Measurements from ENCODE around the gene TAL2. TPM values are rescaled to one million over a fixed set of nuclear protein-coding genes. Genes with fewer than 3 reads are reported as not detected.
A peak's percentile ranks its signal among the peaks of the same experiment; 100 is the strongest.

The TAL2 gene
- total and polyA plus RNA-seq, 9 of the 15 experiments (the other 6 are each of a cell fraction or from before 2014, with no cell fraction given), result 0.21 to 3.7 (median 1.1) TPM; not detected in 1

DNA sequence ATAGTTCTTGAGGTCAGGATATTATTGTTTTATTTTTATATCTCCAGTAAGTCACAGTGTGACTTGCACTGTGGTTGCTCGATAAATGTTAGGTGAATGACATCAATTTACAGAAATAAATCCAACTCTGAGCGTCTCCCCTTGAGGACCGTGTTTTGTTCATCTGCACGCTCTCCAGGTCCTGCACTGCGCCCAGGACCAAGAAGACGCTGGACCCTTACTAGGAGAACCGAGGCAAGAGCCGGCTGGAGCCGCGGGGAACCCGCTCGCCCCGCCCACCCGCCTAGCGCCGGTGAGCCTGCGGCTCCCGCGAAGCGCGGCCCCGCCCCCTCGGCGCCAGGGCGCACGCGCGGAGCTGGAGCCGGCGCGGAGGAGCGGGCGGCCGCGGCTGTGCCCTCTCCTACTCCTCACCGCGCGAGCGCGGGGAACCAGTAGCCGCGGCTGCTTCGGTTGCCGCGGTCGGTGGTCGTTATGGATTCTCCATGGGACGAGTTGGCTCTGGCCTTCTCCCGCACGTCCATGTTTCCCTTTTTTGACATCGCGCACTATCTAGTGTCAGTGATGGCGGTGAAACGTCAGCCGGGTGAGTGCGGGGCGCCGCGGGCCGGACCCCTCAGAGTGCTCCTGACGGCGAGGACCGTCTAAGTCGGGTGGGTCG is 32.1 kb downstream of the TAL2 start, which contains the start of gene TMEM38B (continued):
- TF ChIP-seq, protein P1, sequence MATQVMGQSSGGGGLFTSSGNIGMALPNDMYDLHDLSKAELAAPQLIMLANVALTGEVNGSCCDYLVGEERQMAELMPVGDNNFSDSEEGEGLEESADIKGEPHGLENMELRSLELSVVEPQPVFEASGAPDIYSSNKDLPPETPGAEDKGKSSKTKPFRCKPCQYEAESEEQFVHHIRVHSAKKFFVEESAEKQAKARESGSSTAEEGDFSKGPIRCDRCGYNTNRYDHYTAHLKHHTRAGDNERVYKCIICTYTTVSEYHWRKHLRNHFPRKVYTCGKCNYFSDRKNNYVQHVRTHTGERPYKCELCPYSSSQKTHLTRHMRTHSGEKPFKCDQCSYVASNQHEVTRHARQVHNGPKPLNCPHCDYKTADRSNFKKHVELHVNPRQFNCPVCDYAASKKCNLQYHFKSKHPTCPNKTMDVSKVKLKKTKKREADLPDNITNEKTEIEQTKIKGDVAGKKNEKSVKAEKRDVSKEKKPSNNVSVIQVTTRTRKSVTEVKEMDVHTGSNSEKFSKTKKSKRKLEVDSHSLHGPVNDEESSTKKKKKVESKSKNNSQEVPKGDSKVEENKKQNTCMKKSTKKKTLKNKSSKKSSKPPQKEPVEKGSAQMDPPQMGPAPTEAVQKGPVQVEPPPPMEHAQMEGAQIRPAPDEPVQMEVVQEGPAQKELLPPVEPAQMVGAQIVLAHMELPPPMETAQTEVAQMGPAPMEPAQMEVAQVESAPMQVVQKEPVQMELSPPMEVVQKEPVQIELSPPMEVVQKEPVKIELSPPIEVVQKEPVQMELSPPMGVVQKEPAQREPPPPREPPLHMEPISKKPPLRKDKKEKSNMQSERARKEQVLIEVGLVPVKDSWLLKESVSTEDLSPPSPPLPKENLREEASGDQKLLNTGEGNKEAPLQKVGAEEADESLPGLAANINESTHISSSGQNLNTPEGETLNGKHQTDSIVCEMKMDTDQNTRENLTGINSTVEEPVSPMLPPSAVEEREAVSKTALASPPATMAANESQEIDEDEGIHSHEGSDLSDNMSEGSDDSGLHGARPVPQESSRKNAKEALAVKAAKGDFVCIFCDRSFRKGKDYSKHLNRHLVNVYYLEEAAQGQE (IDR thresholded peaks at IDR 0.05; ENCODE audit: borderline replicate concordance), result peak; percentile 51
- TF ChIP-seq, protein P1 (CRISPR knock-in tag; IDR thresholded peaks at IDR 0.05; ENCODE audit: low read depth), result no peak
- TF ChIP-seq, protein P2, sequence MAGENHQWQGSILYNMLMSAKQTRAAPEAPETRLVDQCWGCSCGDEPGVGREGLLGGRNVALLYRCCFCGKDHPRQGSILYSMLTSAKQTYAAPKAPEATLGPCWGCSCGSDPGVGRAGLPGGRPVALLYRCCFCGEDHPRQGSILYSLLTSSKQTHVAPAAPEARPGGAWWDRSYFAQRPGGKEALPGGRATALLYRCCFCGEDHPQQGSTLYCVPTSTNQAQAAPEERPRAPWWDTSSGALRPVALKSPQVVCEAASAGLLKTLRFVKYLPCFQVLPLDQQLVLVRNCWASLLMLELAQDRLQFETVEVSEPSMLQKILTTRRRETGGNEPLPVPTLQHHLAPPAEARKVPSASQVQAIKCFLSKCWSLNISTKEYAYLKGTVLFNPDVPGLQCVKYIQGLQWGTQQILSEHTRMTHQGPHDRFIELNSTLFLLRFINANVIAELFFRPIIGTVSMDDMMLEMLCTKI (IDR thresholded peaks at IDR 0.05; ENCODE audit: partially characterized antibody), result no peak
- TF ChIP-seq MAFF (IDR thresholded peaks at IDR 0.05; ENCODE audit: low read length) (no peak), ZNF699 (CRISPR knock-in tag; IDR thresholded peaks at IDR 0.05; ENCODE audit: insufficient replicate concordance) (no peak), TAL1 (IDR thresholded peaks at IDR 0.05) (no peak), RBFOX2 (IDR thresholded peaks at IDR 0.05; ENCODE audit: low read depth, low read length) (peak; percentile 77), TEAD1 (CRISPR knock-in tag; IDR thresholded peaks at IDR 0.05) (no peak), MYNN (IDR thresholded peaks at IDR 0.05) (no peak), MYNN (CRISPR knock-in tag; IDR thresholded peaks at IDR 0.05) (no peak), FOSL1 (tag; conservative IDR thresholded peaks at IDR 0.05) (no peak), RUNX1 (IDR thresholded peaks at IDR 0.05; ENCODE audit: low read depth) (no peak), POU5F1 (IDR thresholded peaks at IDR 0.05; ENCODE audit: borderline replicate concordance, low read depth, low read length, partially characterized antibody) (no peak), NFATC3 (IDR thresholded peaks at IDR 0.05) (no peak)
- TF ChIP-seq, protein P3, sequence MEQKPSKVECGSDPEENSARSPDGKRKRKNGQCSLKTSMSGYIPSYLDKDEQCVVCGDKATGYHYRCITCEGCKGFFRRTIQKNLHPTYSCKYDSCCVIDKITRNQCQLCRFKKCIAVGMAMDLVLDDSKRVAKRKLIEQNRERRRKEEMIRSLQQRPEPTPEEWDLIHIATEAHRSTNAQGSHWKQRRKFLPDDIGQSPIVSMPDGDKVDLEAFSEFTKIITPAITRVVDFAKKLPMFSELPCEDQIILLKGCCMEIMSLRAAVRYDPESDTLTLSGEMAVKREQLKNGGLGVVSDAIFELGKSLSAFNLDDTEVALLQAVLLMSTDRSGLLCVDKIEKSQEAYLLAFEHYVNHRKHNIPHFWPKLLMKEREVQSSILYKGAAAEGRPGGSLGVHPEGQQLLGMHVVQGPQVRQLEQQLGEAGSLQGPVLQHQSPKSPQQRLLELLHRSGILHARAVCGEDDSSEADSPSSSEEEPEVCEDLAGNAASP (IDR thresholded peaks at IDR 0.05), result no peak
- TF ChIP-seq, protein P4, sequence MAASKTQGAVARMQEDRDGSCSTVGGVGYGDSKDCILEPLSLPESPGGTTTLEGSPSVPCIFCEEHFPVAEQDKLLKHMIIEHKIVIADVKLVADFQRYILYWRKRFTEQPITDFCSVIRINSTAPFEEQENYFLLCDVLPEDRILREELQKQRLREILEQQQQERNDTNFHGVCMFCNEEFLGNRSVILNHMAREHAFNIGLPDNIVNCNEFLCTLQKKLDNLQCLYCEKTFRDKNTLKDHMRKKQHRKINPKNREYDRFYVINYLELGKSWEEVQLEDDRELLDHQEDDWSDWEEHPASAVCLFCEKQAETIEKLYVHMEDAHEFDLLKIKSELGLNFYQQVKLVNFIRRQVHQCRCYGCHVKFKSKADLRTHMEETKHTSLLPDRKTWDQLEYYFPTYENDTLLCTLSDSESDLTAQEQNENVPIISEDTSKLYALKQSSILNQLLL (CRISPR knock-in tag; IDR thresholded peaks at IDR 0.05; ENCODE audit: borderline replicate concordance), result no peak

All from K562 (cell line).